ENCODE data around the gene COL27A1. TPM values are rescaled to one million over a fixed set of nuclear protein-coding genes. Genes with fewer than 3 reads are reported as not detected.

The COL27A1 gene
- total RNA-seq, 2 experiments from 2014 or later, result not detected

DNA sequence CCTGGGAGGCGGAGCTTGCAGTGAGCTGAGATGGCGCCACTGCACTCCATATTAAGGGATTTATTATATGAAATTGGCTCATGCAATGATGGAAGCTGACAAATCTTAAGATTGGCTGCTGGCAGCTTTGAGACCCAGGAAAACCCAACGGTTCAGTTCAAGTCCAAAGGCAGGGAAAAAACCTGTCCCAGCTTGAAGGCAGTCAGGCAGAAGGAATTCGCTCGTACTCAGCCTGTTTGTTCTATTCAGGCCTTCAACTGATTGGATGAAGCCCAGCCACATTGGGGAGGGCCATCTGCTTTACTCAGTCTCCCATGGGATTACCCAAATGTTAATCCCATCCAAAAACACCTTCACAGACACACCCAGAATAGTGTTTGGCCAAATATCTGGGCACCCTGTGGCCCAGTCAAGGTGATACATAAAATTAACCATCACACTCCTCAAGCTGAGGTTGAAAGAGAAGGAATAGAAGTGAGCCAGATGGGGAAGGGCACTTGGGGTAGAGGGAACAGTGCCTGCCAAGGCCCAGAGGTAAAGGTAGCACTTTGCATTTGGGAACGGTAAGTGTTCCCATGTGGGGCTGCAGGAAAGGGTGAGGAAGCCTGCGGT lies 159.0 kb downstream of the COL27A1 start:
- no peaks in the 10 kb centered on the region for H3K79me2 ChIP-seq (ENCODE audit: insufficient read depth, low read depth, low read length)
- ChIA-PET CTCF (ENCODE audit: unreplicated experiment) (interaction anchor here (0.7 kb wide), 1 partner anchor 103 kb away, joined by 3 read pairs; no protein-coding TSS in a partner anchor), POLR2A (no interaction called here)
- H3K4me2 ChIP-seq (ENCODE audit: low read length), result no peak overlapping the region
- intact Hi-C loops (cut with micrococcal nuclease; ENCODE audit: unreplicated experiment), result no loop called here
- H3K9me2 ChIP-seq (ENCODE audit: insufficient read depth, low read length), result no peaks in the 10 kb centered on the region
- no peak for TF ChIP-seq EZH2phosphoT487 (IDR thresholded peaks at IDR 0.05; ENCODE audit: borderline replicate concordance, low read depth, low read length)
- TF ChIP-seq, protein P1, sequence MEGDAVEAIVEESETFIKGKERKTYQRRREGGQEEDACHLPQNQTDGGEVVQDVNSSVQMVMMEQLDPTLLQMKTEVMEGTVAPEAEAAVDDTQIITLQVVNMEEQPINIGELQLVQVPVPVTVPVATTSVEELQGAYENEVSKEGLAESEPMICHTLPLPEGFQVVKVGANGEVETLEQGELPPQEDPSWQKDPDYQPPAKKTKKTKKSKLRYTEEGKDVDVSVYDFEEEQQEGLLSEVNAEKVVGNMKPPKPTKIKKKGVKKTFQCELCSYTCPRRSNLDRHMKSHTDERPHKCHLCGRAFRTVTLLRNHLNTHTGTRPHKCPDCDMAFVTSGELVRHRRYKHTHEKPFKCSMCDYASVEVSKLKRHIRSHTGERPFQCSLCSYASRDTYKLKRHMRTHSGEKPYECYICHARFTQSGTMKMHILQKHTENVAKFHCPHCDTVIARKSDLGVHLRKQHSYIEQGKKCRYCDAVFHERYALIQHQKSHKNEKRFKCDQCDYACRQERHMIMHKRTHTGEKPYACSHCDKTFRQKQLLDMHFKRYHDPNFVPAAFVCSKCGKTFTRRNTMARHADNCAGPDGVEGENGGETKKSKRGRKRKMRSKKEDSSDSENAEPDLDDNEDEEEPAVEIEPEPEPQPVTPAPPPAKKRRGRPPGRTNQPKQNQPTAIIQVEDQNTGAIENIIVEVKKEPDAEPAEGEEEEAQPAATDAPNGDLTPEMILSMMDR (conservative IDR thresholded peaks at IDR 0.05; ENCODE audit: low read length), result no peak
- H4K20me1 ChIP-seq (ENCODE audit: insufficient read depth, low read length), result no peaks in the 10 kb centered on the region
- H3K4me3 ChIP-seq (ENCODE audit: low read depth, low read length, poor library complexity, severe bottlenecking), result no peak overlapping the region
- no peaks in the 10 kb centered on the region for H3K4me1 ChIP-seq (ENCODE audit: insufficient read depth, low read length, poor library complexity, severe bottlenecking)
- no peak overlapping the region for H2AFZ ChIP-seq (ENCODE audit: low read length)
- H3K27ac ChIP-seq (ENCODE audit: low read depth, low read length, poor library complexity, severe bottlenecking), result no peak overlapping the region
- no TSS peak for BruUV-seq (replicated peaks)
- H3K9me3 ChIP-seq (ENCODE audit: low read length), result no peaks in the 10 kb centered on the region
- no peak for DNase-seq (ENCODE audit: low spot score)
- no peaks in the 10 kb centered on the region for H3K36me3 ChIP-seq (ENCODE audit: insufficient read depth, low read length)

DNA sequence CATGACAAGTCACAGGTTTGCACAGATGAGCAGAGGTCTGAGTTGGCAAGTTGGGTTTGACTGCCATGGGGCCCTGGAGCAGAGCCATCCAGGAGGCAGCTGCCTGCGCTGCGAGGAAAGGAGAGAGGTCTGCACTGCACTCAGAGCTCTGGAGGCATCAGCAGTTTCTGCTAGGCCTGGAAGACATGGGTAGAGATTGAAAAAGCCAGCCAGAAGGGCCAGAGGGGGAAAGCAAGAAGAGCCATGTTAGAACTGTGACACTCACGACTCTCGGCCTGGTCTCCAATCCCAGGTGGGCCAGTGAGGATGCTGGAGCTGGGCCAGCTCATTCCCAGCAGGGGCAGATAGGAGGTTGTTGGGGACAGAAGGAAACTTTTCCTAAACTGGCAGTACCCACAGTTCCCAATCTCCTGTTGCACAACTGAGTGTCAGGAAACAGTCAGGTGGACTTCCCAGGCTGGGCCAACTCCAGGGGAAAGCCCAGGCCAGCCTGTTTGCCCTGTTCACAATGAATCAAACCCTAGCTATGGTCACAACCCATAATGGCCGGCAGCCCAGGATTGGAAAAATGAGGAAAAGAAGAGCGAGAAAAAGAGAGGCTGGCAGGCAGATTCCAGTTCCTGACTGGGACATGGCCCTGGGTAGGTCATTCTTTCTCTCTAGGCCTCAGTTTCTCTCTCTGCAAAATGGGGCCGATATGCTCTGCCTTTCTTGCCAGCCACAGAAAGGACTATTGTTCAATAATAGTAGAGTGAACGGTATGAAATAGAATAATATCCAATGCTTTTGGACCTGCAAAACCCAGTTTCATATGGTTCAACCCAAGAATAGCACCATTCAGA lies 159.8 kb downstream of the COL27A1 start:
- H3K9me2 ChIP-seq (ENCODE audit: insufficient read depth, low read length), result no peaks in the 10 kb centered on the region
- H2AFZ ChIP-seq (ENCODE audit: low read length), result no peak overlapping the region
- H3K27ac ChIP-seq (ENCODE audit: low read depth, low read length, poor library complexity, severe bottlenecking), result no peak overlapping the region
- ChIA-PET POLR2A (no interaction called here), CTCF (ENCODE audit: unreplicated experiment) (interaction anchor here (0.7 kb wide), 1 partner anchor 102 kb away, joined by 3 read pairs; no protein-coding TSS in a partner anchor)
- no peak overlapping the region for H3K4me3 ChIP-seq (ENCODE audit: low read depth, low read length, poor library complexity, severe bottlenecking)
- no peak overlapping the region for H3K4me2 ChIP-seq (ENCODE audit: low read length)
- no peaks in the 10 kb centered on the region for H4K20me1 ChIP-seq (ENCODE audit: insufficient read depth, low read length)
- no TSS peak for BruUV-seq (replicated peaks)
- H3K9me3 ChIP-seq (ENCODE audit: low read length), result no peaks in the 10 kb centered on the region
- no peaks in the 10 kb centered on the region for H3K79me2 ChIP-seq (ENCODE audit: insufficient read depth, low read depth, low read length)
- no peak for TF ChIP-seq EZH2phosphoT487 (IDR thresholded peaks at IDR 0.05; ENCODE audit: borderline replicate concordance, low read depth, low read length)
- TF ChIP-seq, protein P1 (conservative IDR thresholded peaks at IDR 0.05; ENCODE audit: low read length), result no peak
- no peaks in the 10 kb centered on the region for H3K4me1 ChIP-seq (ENCODE audit: insufficient read depth, low read length, poor library complexity, severe bottlenecking)
- intact Hi-C loops (cut with micrococcal nuclease; ENCODE audit: unreplicated experiment), result no loop called here
- DNase-seq (ENCODE audit: low spot score), result no peak
- H3K36me3 ChIP-seq (ENCODE audit: insufficient read depth, low read length), result no peaks in the 10 kb centered on the region
